ENCODE data around the gene ZAP70. TPM values are rescaled to one million over a fixed set of nuclear protein-coding genes. Genes with fewer than 3 reads are reported as not detected.

ZAP70 gene
- total and polyA plus RNA-seq, 4 donors, result 5.1 to 8.3 (median 5.5) TPM

- no peaks in the 10 kb centered on the region for H3K36me3 ChIP-seq (ENCODE audit: control insufficient read depth in 4 of 4, insufficient read depth in 4 of 4, low read length in 4 of 4)
- TF ChIP-seq CTCF (IDR thresholded peaks at IDR 0.05; ENCODE audit: control extremely low read depth, extremely low read depth), result no peak
- no peak overlapping the region for H3K27ac ChIP-seq (ENCODE audit: low read depth in 1 of 2, low read length in 1 of 2)
- WGBS, 2 donors, result 76 to 78% methylated on average over 4 of the region's 4 CpGs
- H3K4me1 ChIP-seq (ENCODE audit: control insufficient read depth in 5 of 5, insufficient read depth in 5 of 5, low read length in 5 of 5), result no peaks in the 10 kb centered on the region
- no peak overlapping the region for H3K4me3 ChIP-seq
- ATAC-seq (ENCODE audit: insufficient read depth, low FRiP score) (no peak), DNase-seq (no peak)
- no peaks in the 10 kb centered on the region for H3K9me3 ChIP-seq (ENCODE audit: control insufficient read depth in 4 of 4, insufficient read depth in 3 of 4, low read length in 3 of 4)
- H3K27me3 ChIP-seq (ENCODE audit: control insufficient read depth in 3 of 3, insufficient read depth in 3 of 3, low read length in 2 of 3), result no peaks in the 10 kb centered on the region
- H3K9ac ChIP-seq (ENCODE audit: insufficient read depth in 1 of 2, low read length in 2 of 2), result no peak overlapping the region
These were observed 22.8 kb downstream of the ZAP70 start for GRCh38 chr2:97736185-97736584.

GRCh38 chr2:97736608-97737330 lies 23.4 kb downstream of the ZAP70 start:
- no peak for DNase-seq
- H3K36me3 ChIP-seq (ENCODE audit: control insufficient read depth in 4 of 4, insufficient read depth in 4 of 4, low read length in 4 of 4), result no peaks in the 10 kb centered on the region
- 84 to 91% methylated on average over 20 of the region's 20 CpGs for WGBS, 2 donors
- H3K27ac ChIP-seq (ENCODE audit: low read depth in 1 of 2, low read length in 1 of 2), result no peak overlapping the region
- H3K27me3 ChIP-seq (ENCODE audit: control insufficient read depth in 3 of 3, insufficient read depth in 3 of 3, low read length in 2 of 3), result no peaks in the 10 kb centered on the region
- peaks cover 0 to 1% (median 0%) of the 10 kb centered on the region in 5 donors for H3K4me1 ChIP-seq (ENCODE audit: control insufficient read depth in 5 of 5, insufficient read depth in 5 of 5, low read length in 5 of 5)
- H3K9me3 ChIP-seq (ENCODE audit: control insufficient read depth in 4 of 4, insufficient read depth in 3 of 4, low read length in 3 of 4), result no peaks in the 10 kb centered on the region
- H3K9ac ChIP-seq (ENCODE audit: insufficient read depth in 1 of 2, low read length in 2 of 2), result no peak overlapping the region
- ATAC-seq (ENCODE audit: insufficient read depth, low FRiP score), result no peak
- H3K4me3 ChIP-seq, result no peak overlapping the region
- TF ChIP-seq CTCF (IDR thresholded peaks at IDR 0.05; ENCODE audit: control extremely low read depth, extremely low read depth), result no peak

GRCh38 chr2:97737421-97738178 lies 24.2 kb downstream of the ZAP70 start:
- no peak for TF ChIP-seq CTCF (IDR thresholded peaks at IDR 0.05; ENCODE audit: control extremely low read depth, extremely low read depth)
- no peak overlapping the region for H3K27ac ChIP-seq (ENCODE audit: low read depth in 1 of 2, low read length in 1 of 2)
- H3K9me3 ChIP-seq (ENCODE audit: control insufficient read depth in 4 of 4, insufficient read depth in 3 of 4, low read length in 3 of 4), result no peaks in the 10 kb centered on the region
- H3K27me3 ChIP-seq (ENCODE audit: control insufficient read depth in 3 of 3, insufficient read depth in 3 of 3, low read length in 2 of 3), result no peaks in the 10 kb centered on the region
- no peak overlapping the region for H3K9ac ChIP-seq (ENCODE audit: insufficient read depth in 1 of 2, low read length in 2 of 2)
- peaks cover 0 to 8% (median 0%) of the 10 kb centered on the region in 5 donors for H3K4me1 ChIP-seq (ENCODE audit: control insufficient read depth in 5 of 5, insufficient read depth in 5 of 5, low read length in 5 of 5)
- ATAC-seq (ENCODE audit: insufficient read depth, low FRiP score) (no peak), DNase-seq (no peak)
- WGBS, 2 donors, result 94 to 97% methylated on average over 32 of the region's 32 CpGs
- H3K4me3 ChIP-seq, result no peak overlapping the region
- H3K36me3 ChIP-seq (ENCODE audit: control insufficient read depth in 4 of 4, insufficient read depth in 4 of 4, low read length in 4 of 4), result no peaks in the 10 kb centered on the region
